Muscle of leg (tissue), 11 donors: ENCODE results near the gene APLN. TPM values are rescaled to one million over a fixed set of nuclear protein-coding genes. Genes with fewer than 3 reads are reported as not detected.

ENCODE experiments used
- DNase-seq: peaks from one replicate; pipeline ENCODE4 v3.0.0; 2013
- H3K27ac ChIP-seq: one replicate; pipeline ENCODE4 v1.5.1; 2013; ENCODE audit warnings: mild to moderate bottlenecking, low read length, control low read depth
- H3K27me3 ChIP-seq: one replicate; pipeline ENCODE4 v1.6.1; 2013; ENCODE audit warnings: low read length; ENCODE audit not compliant: control insufficient read depth, insufficient read depth
- H3K36me3 ChIP-seq: one replicate; pipeline ENCODE4 v1.6.1; 2013; ENCODE audit warnings: low read length; ENCODE audit not compliant: control insufficient read depth, insufficient read depth
- H3K4me1 ChIP-seq: one replicate; pipeline ENCODE4 v1.6.1; 2013; ENCODE audit warnings: low read length; ENCODE audit not compliant: control insufficient read depth, insufficient read depth
- H3K4me3 ChIP-seq: one replicate; pipeline ENCODE4 v1.5.1; 2013; ENCODE audit warnings: low read length, control low read depth
- H3K9me3 ChIP-seq: replicated peaks from 2 replicates; pipeline ENCODE4 v1.6.1; 2013; ENCODE audit warnings: low read depth, low read length; ENCODE audit not compliant: control insufficient read depth
- WGBS: methylation state at CpG from one replicate; pipeline ENCODE4 v1.1.5; 2013; ENCODE audit warnings: missing lambda C conversion rate; ENCODE audit not compliant: insufficient coverage; 5-methylcytosine and 5-hydroxymethylcytosine counted together
- polyA plus RNA-seq, 8 donors: library from polyadenylated mRNA; unstranded; fragments of 120-200 nt; gene quantifications; one replicate each; pipeline versions ENCODE4 v1.2.1 to v1.2.3, GENCODE V29; 2013; ENCODE audit warnings: inconsistent platforms in 1 of 8, low replicate concordance in 1 of 8; ENCODE audit not compliant: insufficient read length in 8 of 8, insufficient read depth in 1 of 8
- total RNA-seq: library from RNA; stranded (reverse); fragments of 120-200 nt; gene quantifications from one replicate; pipeline ENCODE4 v1.2.4, GENCODE V29; 2013

The APLN gene
- total and polyA plus RNA-seq, 9 donors = 5.7 to 29.3 (median 17.3) TPM

GRCh38 chrX:129606918-129607317 is 47.8 kb downstream of the APLN start:
- WGBS = 4% methylated on average over 4 of the region's 5 CpGs
- peak; percentile 84 for DNase-seq
- Histone ChIP-seq H3K27ac (no peak overlapping the region), H3K27me3 (peaks cover 24% of the 10 kb centered on the region), H3K9me3 (no peaks in the 10 kb centered on the region), H3K4me3 (no peak overlapping the region), H3K36me3 (no peaks in the 10 kb centered on the region), H3K4me1 (peaks cover 10% of the 10 kb centered on the region)

GRCh38 chrX:129600981-129601424 is 53.8 kb downstream of the APLN start:
- peak; percentile 45 for DNase-seq
- Histone ChIP-seq H3K9me3 (no peaks in the 10 kb centered on the region), H3K27me3 (peaks cover 18% of the 10 kb centered on the region), H3K36me3 (no peaks in the 10 kb centered on the region), H3K27ac (no peak overlapping the region), H3K4me1 (peaks cover 10% of the 10 kb centered on the region), H3K4me3 (no peak overlapping the region)
- WGBS = 72% methylated on average over 5 of the region's 11 CpGs

GRCh38 chrX:129599996-129600395 is 54.8 kb downstream of the APLN start:
- no peak overlapping the region for H3K27ac ChIP-seq
- H3K36me3 ChIP-seq = no peaks in the 10 kb centered on the region
- WGBS = 55% methylated on average over 3 of the region's 5 CpGs
- DNase-seq = no peak
- no peak overlapping the region for H3K4me3 ChIP-seq
- H3K27me3 ChIP-seq = peaks cover 18% of the 10 kb centered on the region
- H3K9me3 ChIP-seq = no peaks in the 10 kb centered on the region
- peaks cover 5% of the 10 kb centered on the region for H3K4me1 ChIP-seq

GRCh38 chrX:129599499-129599898 is 55.3 kb downstream of the APLN start:
- Histone ChIP-seq H3K27ac (no peak overlapping the region), H3K27me3 (peaks cover 15% of the 10 kb centered on the region), H3K4me1 (peaks cover 5% of the 10 kb centered on the region), H3K9me3 (no peaks in the 10 kb centered on the region), H3K4me3 (no peak overlapping the region), H3K36me3 (no peaks in the 10 kb centered on the region)
- WGBS = 55% methylated on average over 5 of the region's 5 CpGs
- DNase-seq = no peak

GRCh38 chrX:129597905-129598304 is 56.9 kb downstream of the APLN start:
- peaks cover 2% of the 10 kb centered on the region for H3K36me3 ChIP-seq
- H3K4me1 ChIP-seq = peaks cover 5% of the 10 kb centered on the region
- peaks cover 13% of the 10 kb centered on the region for H3K27me3 ChIP-seq
- DNase-seq = no peak
- no peaks in the 10 kb centered on the region for H3K9me3 ChIP-seq
- no peak overlapping the region for H3K27ac ChIP-seq
- WGBS = 58% methylated on average over 5 of the region's 5 CpGs
- H3K4me3 ChIP-seq = no peak overlapping the region

GRCh38 chrX:129596077-129596476 is 58.7 kb downstream of the APLN start:
- Histone ChIP-seq H3K4me1 (peaks cover 9% of the 10 kb centered on the region), H3K36me3 (peaks cover 8% of the 10 kb centered on the region), H3K4me3 (no peak overlapping the region), H3K27me3 (peaks cover 15% of the 10 kb centered on the region), H3K27ac (no peak overlapping the region), H3K9me3 (no peaks in the 10 kb centered on the region)
- no peak for DNase-seq
- WGBS = 49% methylated on average over 2 of the region's 5 CpGs

Other genes with a start within 250 kb of the APLN start
- gene SMARCA1, start 131.5 kb downstream of the APLN start, total RNA-seq = 75.3 TPM
- gene SMARCA1, start 131.5 kb downstream of the APLN start, polyA plus RNA-seq = 10 to 100 TPM; 59.8 to 92.1 (median 85.3) TPM
- gene OCRL, start 114.7 kb downstream of the APLN start, total RNA-seq = 7.7 TPM
- gene OCRL, start 114.7 kb downstream of the APLN start, polyA plus RNA-seq = 10 to 100 TPM; 11.6 to 17.3 (median 12.8) TPM
- gene XPNPEP2, start 84.0 kb upstream of the APLN start, total RNA-seq = 4.2 TPM
- 10 to 100 TPM in 1 of 8 donors, 1 to 10 TPM in 7; 3.0 to 12.9 (median 4.7) TPM for gene XPNPEP2, start 84.0 kb upstream of the APLN start, polyA plus RNA-seq
- gene SASH3, start 125.0 kb upstream of the APLN start, total RNA-seq = 2.4 TPM
- gene SASH3, start 125.0 kb upstream of the APLN start, polyA plus RNA-seq = 1 to 10 TPM; 2.3 to 3.3 (median 2.7) TPM
- gene ZDHHC9, start 188.9 kb upstream of the APLN start, total RNA-seq = 19.9 TPM
- gene ZDHHC9, start 188.9 kb upstream of the APLN start, polyA plus RNA-seq = 10 to 100 TPM; 25.6 to 39.8 (median 33.0) TPM